ENCODE results near the gene ARL6IP5. TPM values are rescaled to one million over a fixed set of nuclear protein-coding genes. Genes with fewer than 3 reads are reported as not detected.
A peak's percentile ranks its signal among the peaks of the same experiment; 100 is the strongest.

ARL6IP5 gene
- total RNA-seq, 1 donor from 2014 or later = 196 TPM

GRCh38 chr3:69116162-69116561 is 31.4 kb downstream of the ARL6IP5 start:
- no peak for DNase-seq (ENCODE audit: low read depth)

GRCh38 chr3:69116897-69117296 is 32.2 kb downstream of the ARL6IP5 start:
- DNase-seq (ENCODE audit: low read depth) = peak; percentile 23

GRCh38 chr3:69118555-69118954 is 33.8 kb downstream of the ARL6IP5 start:
- no peak for DNase-seq (ENCODE audit: low read depth)

GRCh38 chr3:69119138-69119537 is 34.4 kb downstream of the ARL6IP5 start:
- DNase-seq (ENCODE audit: low read depth) = no peak

GRCh38 chr3:69119681-69120080 is 34.9 kb downstream of the ARL6IP5 start:
- no peak for DNase-seq (ENCODE audit: low read depth)

GRCh38 chr3:69120879-69121464 is 36.2 kb downstream of the ARL6IP5 start:
- DNase-seq (ENCODE audit: low read depth) = peak; percentile 85

- no peak for DNase-seq (ENCODE audit: low read depth)
Measured at GRCh38 chr3:69121513-69121912, 36.8 kb downstream of the ARL6IP5 start.

GRCh38 chr3:69121950-69122349 is 37.2 kb downstream of the ARL6IP5 start:
- DNase-seq (ENCODE audit: low read depth) = no peak

GRCh38 chr3:69122403-69122802 is 37.7 kb downstream of the ARL6IP5 start, which contains the start of gene LMOD3:
LMOD3 (minus strand) TSS chr3:69122595; CDS start chr3:69122386, 209 bp downstream.
- no peak for DNase-seq (ENCODE audit: low read depth)

GRCh38 chr3:69126216-69126615 is 41.5 kb downstream of the ARL6IP5 start:
- DNase-seq (ENCODE audit: low read depth) = no peak

GRCh38 chr3:69126999-69127398 is 42.3 kb downstream of the ARL6IP5 start:
- DNase-seq (ENCODE audit: low read depth) = no peak

GRCh38 chr3:69128509-69128908 is 43.8 kb downstream of the ARL6IP5 start:
- DNase-seq (ENCODE audit: low read depth) = no peak

GRCh38 chr3:69129531-69129930 is 44.8 kb downstream of the ARL6IP5 start:
- DNase-seq (ENCODE audit: low read depth) = peak; percentile 17

- DNase-seq (ENCODE audit: low read depth) = no peak
Measured at GRCh38 chr3:69130689-69131088, 46.0 kb downstream of the ARL6IP5 start.

GRCh38 chr3:69137005-69137404 is 52.3 kb downstream of the ARL6IP5 start:
- DNase-seq (ENCODE audit: low read depth) = no peak

- no peak for DNase-seq (ENCODE audit: low read depth)
Measured at GRCh38 chr3:69137412-69137811, 52.7 kb downstream of the ARL6IP5 start.

- no peak for DNase-seq (ENCODE audit: low read depth)
Measured at GRCh38 chr3:69141313-69141712, 56.6 kb downstream of the ARL6IP5 start.

GRCh38 chr3:69142090-69142489 is 57.4 kb downstream of the ARL6IP5 start:
- DNase-seq (ENCODE audit: low read depth) = no peak

GRCh38 chr3:69142797-69143454 is 58.2 kb downstream of the ARL6IP5 start:
- no peak for DNase-seq (ENCODE audit: low read depth)

- DNase-seq (ENCODE audit: low read depth) = peak; percentile 7
Measured at GRCh38 chr3:69143612-69144011, 58.9 kb downstream of the ARL6IP5 start.

- no peak for DNase-seq (ENCODE audit: low read depth)
Measured at GRCh38 chr3:69144631-69145245, 60.0 kb downstream of the ARL6IP5 start.

- DNase-seq (ENCODE audit: low read depth) = no peak
Measured at GRCh38 chr3:69145688-69146087, 61.0 kb downstream of the ARL6IP5 start.

GRCh38 chr3:69149586-69149985 is 64.8 kb downstream of the ARL6IP5 start:
- DNase-seq (ENCODE audit: low read depth) = no peak
